SH-SY5Y (cell line): Measurements from ENCODE around the gene SPIN1.

ENCODE experiments used
- GATA2 ChIP-seq: IDR thresholded peaks from 2 replicates; pipeline ENCODE4 v1.6.1; 2011; ENCODE audit warnings: mild to moderate bottlenecking, low read depth, low read length
- GATA3 ChIP-seq: IDR thresholded peaks from 2 replicates; pipeline ENCODE4 v1.6.1; 2011; ENCODE audit warnings: low read depth, mild to moderate bottlenecking, low read length, moderate library complexity

DNA sequence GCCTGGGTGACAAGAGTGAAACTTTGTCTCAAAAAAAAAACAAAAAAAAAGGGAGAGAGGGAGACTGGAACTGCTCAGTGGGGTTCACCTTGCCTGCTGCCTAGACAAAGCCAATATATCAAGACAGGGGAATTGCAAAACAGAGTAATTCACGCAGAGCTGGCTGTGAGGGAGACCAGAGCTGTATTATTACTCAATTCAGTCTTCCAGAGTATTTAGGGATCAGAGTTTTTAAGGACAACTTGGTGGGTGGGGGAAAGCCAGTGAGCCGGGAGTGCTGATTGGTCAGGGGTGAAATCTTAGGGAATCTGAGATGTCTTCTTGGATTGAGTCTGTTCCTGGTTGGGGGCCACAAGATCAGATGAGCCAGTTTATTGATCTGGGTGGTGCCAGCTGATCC lies 25.6 kb upstream of the SPIN1 start:
- TF ChIP-seq GATA2: no peak
- no peak for TF ChIP-seq GATA3
